Measurements from ENCODE around the gene CMTM4. TPM values are rescaled to one million over a fixed set of nuclear protein-coding genes. Genes with fewer than 3 reads are reported as not detected.

The CMTM4 gene
- total and polyA plus RNA-seq, 2 of the 4 experiments (the other 2 are of a cell fraction), result 9.0 to 14.5 TPM

DNA sequence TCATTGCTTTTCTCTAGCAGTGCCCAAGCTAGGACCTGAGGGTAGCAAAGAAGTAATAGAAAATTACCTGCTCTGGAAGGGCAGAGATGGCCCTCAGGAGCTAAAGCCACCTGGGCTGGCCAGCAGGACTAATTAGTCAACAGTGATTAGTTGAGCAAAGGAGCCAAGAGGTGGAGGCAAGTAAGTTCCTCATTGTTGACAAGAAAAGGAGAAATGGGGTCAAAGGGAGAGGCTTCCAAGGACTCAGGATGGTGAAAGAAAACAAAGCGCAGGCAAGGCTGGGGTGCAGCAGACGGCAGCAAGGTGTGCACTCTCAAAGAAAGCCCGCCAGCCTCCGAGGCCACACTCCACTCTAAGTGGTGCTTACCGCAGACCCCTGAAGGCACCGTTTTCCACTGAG, 44.6 kb downstream of the CMTM4 start:
- Histone ChIP-seq H3K4me2 (ENCODE audit: low read depth, low read length) (no peak overlapping the region), H3K14ac (replicated peaks; ENCODE audit: low read depth, low read length) (no peak overlapping the region), H3K27me3 (ENCODE audit: control insufficient read depth, insufficient read depth, low read length) (no peaks in the 10 kb centered on the region), H2AFZ (replicated peaks; ENCODE audit: low read length, poor library complexity) (no peak overlapping the region), H3K79me1 (ENCODE audit: low read depth in 1 of 2, low read length in 2 of 2) (peaks cover 13 to 19% of the 10 kb centered on the region in 2 experiments; a peak in 3 of 4 replicates), H2BK120ac (ENCODE audit: low read depth, low read length) (no peak overlapping the region), H4K8ac (ENCODE audit: low read depth in 2 of 2, low read length in 2 of 2) (no peak overlapping the region), H4K91ac (ENCODE audit: insufficient read depth, low read depth, low read length) (no peak overlapping the region), H3K4me1 (ENCODE audit: control insufficient read depth, insufficient read depth, low read length) (peaks cover 3% of the 10 kb centered on the region; the same call in 1 of the 2 replicates), H4K20me1 (ENCODE audit: insufficient read depth, low read length) (no peaks in the 10 kb centered on the region), H3K4ac (ENCODE audit: low read depth, low read length) (no peak overlapping the region), H4K5ac (ENCODE audit: low read depth, low read length) (no peak overlapping the region), H3K4me3 (ENCODE audit: insufficient read depth, low read depth, low read length) (no peak overlapping the region), H2AK9ac (replicated peaks; ENCODE audit: low read depth, low read length, poor library complexity) (no peak overlapping the region), H3K9me3 (ENCODE audit: control insufficient read depth, insufficient read depth, low read length) (no peaks in the 10 kb centered on the region), H2AK5ac (ENCODE audit: low read depth, low read length) (no peak overlapping the region), H2BK20ac (ENCODE audit: low read depth, low read length) (no peak overlapping the region), H3K36me3 (ENCODE audit: control insufficient read depth, insufficient read depth, low read length) (no peaks in the 10 kb centered on the region), H3K27ac (ENCODE audit: insufficient read depth, low read length) (no peak overlapping the region), H3K9me1 (ENCODE audit: insufficient read depth, low read length) (peaks cover 11% of the 10 kb centered on the region; the same call in 1 of the 2 replicates), H3K9ac (ENCODE audit: low read depth, low read length) (no peak overlapping the region), H3K23ac (ENCODE audit: low read depth, low read length) (no peak overlapping the region), H3K18ac (ENCODE audit: low read depth, low read length) (no peak overlapping the region), H3K56ac (ENCODE audit: extremely low read depth, insufficient read depth, low read length) (no peak overlapping the region), H2BK5ac (ENCODE audit: low read depth, low read length, poor library complexity, severe bottlenecking) (no peak overlapping the region), H2BK15ac (ENCODE audit: low read depth, low read length) (no peak overlapping the region)
- ATAC-seq (ENCODE audit: low read depth), result no peak
- ChIA-PET POLR2A (ENCODE audit: unreplicated experiment) (no interaction called here), CTCF (interaction anchor here (1.4 to 2.1 kb wide), 5 partner anchors 9 to 216 kb away, joined by 3 to 10 read pairs (median 6); no protein-coding TSS in a partner anchor)
- intact Hi-C loops (cut with micrococcal nuclease) (no loop called here), in situ Hi-C loops (cut with MboI; ENCODE audit: low sequenced_read_pairs) (no loop called here), dilution Hi-C loops (cut with HindIII; ENCODE audit: low sequenced_read_pairs, unreplicated experiment) (no loop called here)
- no peak for TF ChIP-seq SMC3 (IDR thresholded peaks at IDR 0.05; ENCODE audit: low read depth, low read length)
- no peak for TF ChIP-seq CHD1 (IDR thresholded peaks at IDR 0.05; ENCODE audit: low read depth, low read length)
- TF ChIP-seq RAD21 (IDR thresholded peaks at IDR 0.05; ENCODE audit: low read length), result no peak
- TF ChIP-seq CEBPB (IDR thresholded peaks at IDR 0.05; ENCODE audit: low read depth, low read length), result no peak
- TF ChIP-seq FOS (IDR thresholded peaks at IDR 0.05; ENCODE audit: low read depth, low read length), result no peak
- no peak for TF ChIP-seq RCOR1 (IDR thresholded peaks at IDR 0.05; ENCODE audit: insufficient replicate concordance, low read length)
- TF ChIP-seq NFE2L2 (IDR thresholded peaks at IDR 0.05; ENCODE audit: low read depth, low read length), result no peak
- TF ChIP-seq, protein P1, sequence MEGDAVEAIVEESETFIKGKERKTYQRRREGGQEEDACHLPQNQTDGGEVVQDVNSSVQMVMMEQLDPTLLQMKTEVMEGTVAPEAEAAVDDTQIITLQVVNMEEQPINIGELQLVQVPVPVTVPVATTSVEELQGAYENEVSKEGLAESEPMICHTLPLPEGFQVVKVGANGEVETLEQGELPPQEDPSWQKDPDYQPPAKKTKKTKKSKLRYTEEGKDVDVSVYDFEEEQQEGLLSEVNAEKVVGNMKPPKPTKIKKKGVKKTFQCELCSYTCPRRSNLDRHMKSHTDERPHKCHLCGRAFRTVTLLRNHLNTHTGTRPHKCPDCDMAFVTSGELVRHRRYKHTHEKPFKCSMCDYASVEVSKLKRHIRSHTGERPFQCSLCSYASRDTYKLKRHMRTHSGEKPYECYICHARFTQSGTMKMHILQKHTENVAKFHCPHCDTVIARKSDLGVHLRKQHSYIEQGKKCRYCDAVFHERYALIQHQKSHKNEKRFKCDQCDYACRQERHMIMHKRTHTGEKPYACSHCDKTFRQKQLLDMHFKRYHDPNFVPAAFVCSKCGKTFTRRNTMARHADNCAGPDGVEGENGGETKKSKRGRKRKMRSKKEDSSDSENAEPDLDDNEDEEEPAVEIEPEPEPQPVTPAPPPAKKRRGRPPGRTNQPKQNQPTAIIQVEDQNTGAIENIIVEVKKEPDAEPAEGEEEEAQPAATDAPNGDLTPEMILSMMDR (conservative IDR thresholded peaks at IDR 0.05; ENCODE audit: low read depth, low read length), result no peak
- TF ChIP-seq MXI1 (IDR thresholded peaks at IDR 0.05; ENCODE audit: borderline replicate concordance, low read depth, low read length), result no peak
- no TSS peak for BruUV-seq (replicated peaks)
- 100% methylated on average over 4 of the region's 6 CpGs; no CpG with 5 or more reads in 1 of the 2 experiments for WGBS, 2 experiments (ENCODE audit: extremely low coverage in 2 of 2, insufficient read length in 1 of 2)
- DNase-seq, result no peak

All from IMR-90 (cell line).